Bronchial epithelial cell (primary cell): ENCODE measurements around the gene TMEM52. TPM values are rescaled to one million over a fixed set of nuclear protein-coding genes. Genes with fewer than 3 reads are reported as not detected.

Experiments used
- DNase-seq: peaks from one replicate; pipeline ENCODE4 v3.0.0-alpha.2; 2010; ENCODE audit warnings: low read depth
- FAIRE-seq: peaks from 2 replicates; lab custom pipeline; 2011; peaks lifted over from hg19 to GRCh38; lab: Jason Lieb, UNC
- H3K27me3 ChIP-seq: 2 replicates; pipeline ENCODE4 v1.5.1; 2011; ENCODE audit warnings: low read length; ENCODE audit not compliant: control insufficient read depth, insufficient read depth
- H3K36me3 ChIP-seq: 2 replicates; pipeline ENCODE4 v1.5.1; 2011; ENCODE audit warnings: low read length; ENCODE audit not compliant: control insufficient read depth, insufficient read depth
- H3K4me3 ChIP-seq: 2 replicates; pipeline ENCODE4 v1.5.1; 2011; ENCODE audit warnings: mild to moderate bottlenecking, low read depth, low read length, control low read depth
- CTCF ChIP-seq: IDR thresholded peaks from 2 replicates; pipeline ENCODE4 v1.5.1; 2011; ENCODE audit warnings: mild to moderate bottlenecking, moderate library complexity, low read length, control low read depth, inconsistent platforms; ENCODE audit not compliant: insufficient read depth, severe bottlenecking
- total RNA-seq: library from RNA; depleted of rRNA; stranded (reverse); fragments of >200 nt; gene quantifications from 2 replicates; pipeline ENCODE4 v1.2.1, GENCODE V29; 2014

TMEM52 gene
- total RNA-seq, 1 donor from 2014 or later: 1.6 TPM

GRCh38 chr1:1910033-1910465 lies 9.0 kb downstream of the TMEM52 start:
- Histone ChIP-seq H3K27me3 (no peaks in the 10 kb centered on the region), H3K4me3 (no peak overlapping the region), H3K36me3 (no peaks in the 10 kb centered on the region)
- no peak for DNase-seq
- FAIRE-seq: no peak
- no peak for TF ChIP-seq CTCF

GRCh38 chr1:1908506-1908791 lies 10.6 kb downstream of the TMEM52 start:
- DNase-seq (peak; percentile 10), FAIRE-seq (no peak)
- no peaks in the 10 kb centered on the region for H3K27me3 ChIP-seq
- peak overlapping the region; percentile 57 for H3K4me3 ChIP-seq
- H3K36me3 ChIP-seq: no peaks in the 10 kb centered on the region
- TF ChIP-seq CTCF: no peak

GRCh38 chr1:1907098-1907736 lies 11.9 kb downstream of the TMEM52 start:
- DNase-seq: peak; percentile 63
- no peak for TF ChIP-seq CTCF
- H3K36me3 ChIP-seq: no peaks in the 10 kb centered on the region
- no peaks in the 10 kb centered on the region for H3K27me3 ChIP-seq
- H3K4me3 ChIP-seq: no peak overlapping the region
- FAIRE-seq: no peak

- Histone ChIP-seq H3K36me3 (no peaks in the 10 kb centered on the region), H3K4me3 (no peak overlapping the region), H3K27me3 (no peaks in the 10 kb centered on the region)
- peak; percentile 94 for TF ChIP-seq CTCF
- DNase-seq (peak; percentile 55), FAIRE-seq (no peak)
These were observed 12.6 kb downstream of the TMEM52 start for GRCh38 chr1:1906185-1907097.

GRCh38 chr1:1903224-1903623 lies 15.9 kb downstream of the TMEM52 start:
- no peak for TF ChIP-seq CTCF
- FAIRE-seq: no peak

More at GRCh38 chr1:1903224-1903623, 15.9 kb downstream of the TMEM52 start:
- no peak overlapping the region for H3K4me3 ChIP-seq
- DNase-seq: no peak
- H3K27me3 ChIP-seq: no peaks in the 10 kb centered on the region
- no peaks in the 10 kb centered on the region for H3K36me3 ChIP-seq
